ENCODE results near the gene ING5. TPM values are rescaled to one million over a fixed set of nuclear protein-coding genes. Genes with fewer than 3 reads are reported as not detected.

The ING5 gene
- total RNA-seq, 1 donor from 2014 or later = 32.4 TPM

- DNase-seq = no peak
These were observed 58.5 kb downstream of the ING5 start for GRCh38 chr2:241760301-241760771.

- DNase-seq = no peak
These were observed 60.6 kb downstream of the ING5 start for GRCh38 chr2:241762321-241762932.

- no peak for DNase-seq
These were observed 61.1 kb downstream of the ING5 start for GRCh38 chr2:241762933-241763369.

GRCh38 chr2:241763551-241764274 lies 61.9 kb downstream of the ING5 start:
- no peak for DNase-seq

GRCh38 chr2:241764275-241765241 lies 62.7 kb downstream of the ING5 start:
- no peak for DNase-seq

- no peak for DNase-seq
These were observed 65.8 kb downstream of the ING5 start for GRCh38 chr2:241767464-241768250.

GRCh38 chr2:241768251-241768711 lies 66.4 kb downstream of the ING5 start:
- DNase-seq = no peak

GRCh38 chr2:241768850-241769249 lies 67.0 kb downstream of the ING5 start:
- DNase-seq = no peak

GRCh38 chr2:241769819-241770184 lies 68.0 kb downstream of the ING5 start:
- DNase-seq = no peak

GRCh38 chr2:241770185-241770935 lies 68.5 kb downstream of the ING5 start:
- no peak for DNase-seq

- DNase-seq = no peak
These were observed 69.1 kb downstream of the ING5 start for GRCh38 chr2:241770936-241771285.

GRCh38 chr2:241771286-241772062 lies 69.6 kb downstream of the ING5 start:
- no peak for DNase-seq

GRCh38 chr2:241772063-241772499 lies 70.2 kb downstream of the ING5 start:
- no peak for DNase-seq

GRCh38 chr2:241773511-241774418 lies 71.9 kb downstream of the ING5 start:
- no peak for DNase-seq

- DNase-seq = no peak
These were observed 72.8 kb downstream of the ING5 start for GRCh38 chr2:241774419-241775222.

- DNase-seq = no peak
These were observed 73.7 kb downstream of the ING5 start for GRCh38 chr2:241775223-241776177.
